ENCODE data around the gene NHLRC2. TPM values are rescaled to one million over a fixed set of nuclear protein-coding genes. Genes with fewer than 3 reads are reported as not detected.

NHLRC2 gene
- total and polyA plus RNA-seq, 2 experiments from 2014 or later = 15.5 to 28.1 TPM

GRCh38 chr10:113872139-113873030 is 17.9 kb downstream of the NHLRC2 start:
- H3F3A ChIP-seq (replicated peaks; ENCODE audit: low read depth) = no peaks in the 10 kb centered on the region
- DNase-seq (ENCODE audit: low spot score) (no peak), ATAC-seq (no peak)
- H3K36me3 ChIP-seq (ENCODE audit: insufficient read depth) = peaks cover 10% of the 10 kb centered on the region
- H3K4me3 ChIP-seq = no peak overlapping the region
- H3K9me2 ChIP-seq (ENCODE audit: insufficient read depth) = no peaks in the 10 kb centered on the region
- H3K79me2 ChIP-seq (replicated peaks; ENCODE audit: insufficient read depth) = peaks cover 92% of the 10 kb centered on the region
- no peaks in the 10 kb centered on the region for H3K27me3 ChIP-seq (ENCODE audit: insufficient read depth)
- no peak overlapping the region for H3K4me2 ChIP-seq
- H3K4me3 Mint-ChIP-seq = no peak overlapping the region
- no peak for TF ChIP-seq CREB1 (CRISPR knock-in tag; IDR thresholded peaks at IDR 0.05; ENCODE audit: low read depth)
- 0 out of 4 replicates have a peak, but pooled peaks of 1 of the 2 experiments have one; percentile 15 for TF ChIP-seq CTCF (conservative IDR thresholded peaks at IDR 0.05; ENCODE audit: low read depth in 2 of 2)
- H4K20me1 ChIP-seq (replicated peaks; ENCODE audit: insufficient read depth) = peaks cover 7% of the 10 kb centered on the region; the same call in 1 of the 2 replicates
- no peaks in the 10 kb centered on the region for H3K4me1 Mint-ChIP-seq
- H2AFZ ChIP-seq = no peak overlapping the region
- no peak overlapping the region for H3K27ac Mint-ChIP-seq
- H3K27me3 Mint-ChIP-seq (ENCODE audit: insufficient read depth, low read depth, poor library complexity) = no peaks in the 10 kb centered on the region
- H3K36me3 Mint-ChIP-seq (ENCODE audit: low read depth) = peaks cover 17% of the 10 kb centered on the region
- H3K4me1 ChIP-seq (ENCODE audit: insufficient read depth) = no peaks in the 10 kb centered on the region
- H3K27ac ChIP-seq (ENCODE audit: low read depth) = no peak overlapping the region
- peaks cover 8% of the 10 kb centered on the region; the same call in 2 of the 3 replicates for H3K9me3 Mint-ChIP-seq

GRCh38 chr10:113875212-113875611 is 20.8 kb downstream of the NHLRC2 start:
- Mint-ChIP-seq H3K4me3 (no peak overlapping the region), H3K36me3 (ENCODE audit: low read depth) (peaks cover 20% of the 10 kb centered on the region), H3K4me1 (no peaks in the 10 kb centered on the region), H3K9me3 (peaks cover 8% of the 10 kb centered on the region; the same call in 2 of the 3 replicates), H3K27me3 (ENCODE audit: insufficient read depth, low read depth, poor library complexity) (no peaks in the 10 kb centered on the region), H3K27ac (no peak overlapping the region; the same call in 1 of the 2 replicates)
- H3K4me1 ChIP-seq (ENCODE audit: insufficient read depth) = no peaks in the 10 kb centered on the region
- peaks cover 3% of the 10 kb centered on the region; the same call in 1 of the 2 replicates for H4K20me1 ChIP-seq (replicated peaks; ENCODE audit: insufficient read depth)
- ATAC-seq (no peak), DNase-seq (ENCODE audit: low spot score) (no peak)
- no peaks in the 10 kb centered on the region for H3K27me3 ChIP-seq (ENCODE audit: insufficient read depth)
- peaks cover 12% of the 10 kb centered on the region for H3K36me3 ChIP-seq (ENCODE audit: insufficient read depth)
- no peak overlapping the region for H3K27ac ChIP-seq (ENCODE audit: low read depth)
- H3K9me2 ChIP-seq (ENCODE audit: insufficient read depth) = no peaks in the 10 kb centered on the region
- no peaks in the 10 kb centered on the region for H3F3A ChIP-seq (replicated peaks; ENCODE audit: low read depth)
- no peak overlapping the region for H3K4me2 ChIP-seq
- no peak overlapping the region for H2AFZ ChIP-seq
- no peak overlapping the region for H3K4me3 ChIP-seq
- peaks cover 65% of the 10 kb centered on the region for H3K79me2 ChIP-seq (replicated peaks; ENCODE audit: insufficient read depth)
- no peak for TF ChIP-seq JUNB (IDR thresholded peaks at IDR 0.05; ENCODE audit: unreplicated experiment)

- no peak for TF ChIP-seq STAT1 (IDR thresholded peaks at IDR 0.05; ENCODE audit: unreplicated experiment)
- ATAC-seq = no peak
- H3K27me3 Mint-ChIP-seq (ENCODE audit: insufficient read depth, low read depth, poor library complexity) = no peaks in the 10 kb centered on the region
These were observed 22.0 kb downstream of the NHLRC2 start for GRCh38 chr10:113876461-113876860.

More at GRCh38 chr10:113876461-113876860, 22.0 kb downstream of the NHLRC2 start:
- Mint-ChIP-seq H3K4me3 (no peak overlapping the region), H3K36me3 (ENCODE audit: low read depth) (peaks cover 20% of the 10 kb centered on the region), H3K4me1 (peaks cover under 1% of the 10 kb centered on the region; the same call in 2 of the 3 replicates), H3K27ac (no peak overlapping the region), H3K9me3 (peaks cover 8% of the 10 kb centered on the region; the same call in 2 of the 3 replicates)
- no peaks in the 10 kb centered on the region; the same call in 1 of the 2 replicates for H4K20me1 ChIP-seq (replicated peaks; ENCODE audit: insufficient read depth)
- H3K4me1 ChIP-seq (ENCODE audit: insufficient read depth) = no peaks in the 10 kb centered on the region
- no peak for DNase-seq (ENCODE audit: low spot score)
- no peak overlapping the region for H3K27ac ChIP-seq (ENCODE audit: low read depth)
- H3F3A ChIP-seq (replicated peaks; ENCODE audit: low read depth) = no peaks in the 10 kb centered on the region
- H3K9me2 ChIP-seq (ENCODE audit: insufficient read depth) = no peaks in the 10 kb centered on the region
- no peak overlapping the region for H3K4me2 ChIP-seq
- peaks cover 53% of the 10 kb centered on the region for H3K79me2 ChIP-seq (replicated peaks; ENCODE audit: insufficient read depth)
- H3K36me3 ChIP-seq (ENCODE audit: insufficient read depth) = peaks cover 12% of the 10 kb centered on the region
- H3K27me3 ChIP-seq (ENCODE audit: insufficient read depth) = no peaks in the 10 kb centered on the region
- no peak overlapping the region for H2AFZ ChIP-seq
- no peak overlapping the region for H3K4me3 ChIP-seq

All from GM23338 (cell line).